Right lobe of liver (tissue), 4 donors: Measurements from ENCODE around the gene KRTAP12-4.

ENCODE experiments used
- CTCF ChIP-seq, 4 donors: fragments of 200-600 bp in 3 of 4; fragments of 450-650 bp in 1 of 4; IDR thresholded peaks; one replicate each; pipeline versions ENCODE4 v1.5.1 to v1.8.0; 2016 to 2022; ENCODE audit warnings: antibody characterized with exemption in 4 of 4, mild to moderate bottlenecking in 2 of 4
- POLR2A ChIP-seq: fragments of 450-650 bp; IDR thresholded peaks from one replicate; pipeline ENCODE4 v1.6.1; 2017; ENCODE audit warnings: antibody characterized with exemption, mild to moderate bottlenecking
- donor health status: DM: no; HTN: no; CAD: no.
- donor health status: DM: no; HTN: no; CAD: no.
- donor health status: DM: no; HTN: yes; CAD: no.

GRCh38 chr21:44658541-44658910 lies 4.1 kb upstream of the KRTAP12-4 start:
- TF ChIP-seq POLR2A (no peak), CTCF (IDR thresholded peaks at IDR 0.05) (no peak)
